ENCODE data around the gene PRDM9.
A peak's percentile ranks its signal among the peaks of the same experiment; 100 is the strongest.
"Not testable (repeated sequence)": the region's sequence is repeated elsewhere in the genome, so short reads cannot be mapped to it uniquely, and the experiment has no call there.

The PRDM9 gene

GRCh38 chr5:23506329-23507236, 826 bp upstream of the PRDM9 start:
- peak overlapping the region; percentile 69; the same call in 1 of the 2 replicates for H3K9ac ChIP-seq (ENCODE audit: low read depth, low read length)

DNA sequence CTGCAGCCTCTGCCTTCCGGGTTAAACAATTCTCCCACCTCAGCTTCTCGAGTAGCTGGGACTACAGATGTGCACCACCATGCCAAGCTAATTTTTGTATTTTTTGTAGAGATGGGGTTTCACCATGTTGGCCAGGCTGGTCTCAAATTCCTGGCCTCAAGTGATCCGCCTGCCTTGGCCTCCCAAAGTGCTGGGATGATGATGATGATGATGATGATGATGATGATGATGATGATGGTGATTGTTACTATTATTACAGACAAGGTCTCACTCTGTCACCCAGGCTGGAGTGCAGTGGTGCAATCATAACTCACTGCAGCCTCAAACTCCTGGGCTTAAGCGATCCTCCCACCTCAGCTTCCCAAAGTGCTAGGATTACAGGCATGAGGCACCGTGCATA, 3.0 kb downstream of the PRDM9 start:
- not testable (repeated sequence) for H3K36me3 ChIP-seq (ENCODE audit: insufficient read depth, low read length)

More at GRCh38 chr5:23506329-23507236, 826 bp upstream of the PRDM9 start:
- Histone ChIP-seq H3K9me3 (ENCODE audit: control insufficient read depth, insufficient read depth, low read length) (no peaks in the 10 kb centered on the region), H3K4me1 (ENCODE audit: insufficient read depth, low read length) (no peaks in the 10 kb centered on the region), H3K36me3 (ENCODE audit: insufficient read depth, low read length) (no peaks in the 10 kb centered on the region)

GRCh38 chr5:23522553-23522952, 15.1 kb downstream of the PRDM9 start:
- Histone ChIP-seq H3K4me1 (ENCODE audit: insufficient read depth, low read length) (no peaks in the 10 kb centered on the region), H3K9me3 (ENCODE audit: control insufficient read depth, insufficient read depth, low read length) (no peaks in the 10 kb centered on the region), H3K9ac (ENCODE audit: low read depth, low read length) (no peak overlapping the region), H3K36me3 (ENCODE audit: insufficient read depth, low read length) (no peaks in the 10 kb centered on the region)

More for the DNA sequence above, 3.0 kb downstream of the PRDM9 start:
- not testable (repeated sequence) for H3K4me1 ChIP-seq (ENCODE audit: insufficient read depth, low read length); H3K9ac ChIP-seq (ENCODE audit: low read depth, low read length); H3K9me3 ChIP-seq (ENCODE audit: control insufficient read depth, insufficient read depth, low read length)

DNA sequence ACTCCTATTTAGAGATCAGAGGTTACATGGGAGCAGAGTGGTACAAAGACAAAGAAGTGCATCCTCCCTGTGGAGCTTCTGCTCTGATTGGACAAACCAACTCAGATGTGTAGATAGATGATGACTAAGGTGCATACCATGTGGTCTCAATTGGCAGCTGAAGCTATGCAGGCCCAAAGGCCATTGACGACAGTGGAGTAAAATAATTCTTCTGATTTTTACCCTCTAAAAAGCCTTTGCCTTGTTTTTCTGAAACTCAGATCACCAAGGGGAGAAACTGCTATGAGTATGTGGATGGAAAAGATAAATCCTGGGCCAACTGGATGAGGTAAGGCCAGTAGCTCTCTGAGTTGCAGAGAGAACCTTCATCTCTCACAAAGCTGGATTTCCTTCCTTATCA, 15.6 kb downstream of the PRDM9 start:
- no peak overlapping the region for H3K9ac ChIP-seq (ENCODE audit: low read depth, low read length)
- no peaks in the 10 kb centered on the region for H3K4me1 ChIP-seq (ENCODE audit: insufficient read depth, low read length)
- no peaks in the 10 kb centered on the region for H3K36me3 ChIP-seq (ENCODE audit: insufficient read depth, low read length)
- H3K9me3 ChIP-seq (ENCODE audit: control insufficient read depth, insufficient read depth, low read length) = no peaks in the 10 kb centered on the region

- no peaks in the 10 kb centered on the region for H3K36me3 ChIP-seq (ENCODE audit: insufficient read depth, low read length)
- no peak overlapping the region for H3K9ac ChIP-seq (ENCODE audit: low read depth, low read length)
- no peaks in the 10 kb centered on the region for H3K9me3 ChIP-seq (ENCODE audit: control insufficient read depth, insufficient read depth, low read length)
- H3K4me1 ChIP-seq (ENCODE audit: insufficient read depth, low read length) = no peaks in the 10 kb centered on the region
Observed at GRCh38 chr5:23523998-23524397, 16.6 kb downstream of the PRDM9 start.

- H3K36me3 ChIP-seq (ENCODE audit: insufficient read depth, low read length) = no peaks in the 10 kb centered on the region
- H3K9me3 ChIP-seq (ENCODE audit: control insufficient read depth, insufficient read depth, low read length) = no peaks in the 10 kb centered on the region
- peaks cover 5% of the 10 kb centered on the region; the same call in 1 of the 2 replicates for H3K4me1 ChIP-seq (ENCODE audit: insufficient read depth, low read length)
- no peak overlapping the region for H3K9ac ChIP-seq (ENCODE audit: low read depth, low read length)
Observed at GRCh38 chr5:23525751-23526150, 18.3 kb downstream of the PRDM9 start.

GRCh38 chr5:23526616-23527015, 19.2 kb downstream of the PRDM9 start:
- H3K9me3 ChIP-seq (ENCODE audit: control insufficient read depth, insufficient read depth, low read length); H3K4me1 ChIP-seq (ENCODE audit: insufficient read depth, low read length): not testable (repeated sequence)

DNA sequence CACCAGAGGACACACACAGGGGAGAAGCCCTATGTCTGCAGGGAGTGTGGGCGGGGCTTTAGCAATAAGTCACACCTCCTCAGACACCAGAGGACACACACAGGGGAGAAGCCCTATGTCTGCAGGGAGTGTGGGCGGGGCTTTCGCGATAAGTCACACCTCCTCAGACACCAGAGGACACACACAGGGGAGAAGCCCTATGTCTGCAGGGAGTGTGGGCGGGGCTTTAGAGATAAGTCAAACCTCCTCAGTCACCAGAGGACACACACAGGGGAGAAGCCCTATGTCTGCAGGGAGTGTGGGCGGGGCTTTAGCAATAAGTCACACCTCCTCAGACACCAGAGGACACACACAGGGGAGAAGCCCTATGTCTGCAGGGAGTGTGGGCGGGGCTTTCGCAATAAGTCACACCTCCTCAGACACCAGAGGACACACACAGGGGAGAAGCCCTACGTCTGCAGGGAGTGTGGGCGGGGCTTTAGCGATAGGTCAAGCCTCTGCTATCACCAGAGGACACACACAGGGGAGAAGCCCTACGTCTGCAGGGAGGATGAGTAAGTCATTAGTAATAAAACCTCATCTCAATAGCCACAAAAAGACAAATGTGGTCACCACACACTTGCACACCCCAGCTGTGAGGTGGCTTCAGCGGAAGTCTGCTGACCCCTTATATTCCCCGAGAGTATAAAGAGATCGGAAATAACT, 20.0 kb downstream of the PRDM9 start:
- H3K4me1 ChIP-seq (ENCODE audit: insufficient read depth, low read length); H3K9me3 ChIP-seq (ENCODE audit: control insufficient read depth, insufficient read depth, low read length); H3K9ac ChIP-seq (ENCODE audit: low read depth, low read length); H3K36me3 ChIP-seq (ENCODE audit: insufficient read depth, low read length): not testable (repeated sequence)

More at GRCh38 chr5:23526616-23527015, 19.2 kb downstream of the PRDM9 start:
- not testable (repeated sequence) for H3K9ac ChIP-seq (ENCODE audit: low read depth, low read length); H3K36me3 ChIP-seq (ENCODE audit: insufficient read depth, low read length)

DNA sequence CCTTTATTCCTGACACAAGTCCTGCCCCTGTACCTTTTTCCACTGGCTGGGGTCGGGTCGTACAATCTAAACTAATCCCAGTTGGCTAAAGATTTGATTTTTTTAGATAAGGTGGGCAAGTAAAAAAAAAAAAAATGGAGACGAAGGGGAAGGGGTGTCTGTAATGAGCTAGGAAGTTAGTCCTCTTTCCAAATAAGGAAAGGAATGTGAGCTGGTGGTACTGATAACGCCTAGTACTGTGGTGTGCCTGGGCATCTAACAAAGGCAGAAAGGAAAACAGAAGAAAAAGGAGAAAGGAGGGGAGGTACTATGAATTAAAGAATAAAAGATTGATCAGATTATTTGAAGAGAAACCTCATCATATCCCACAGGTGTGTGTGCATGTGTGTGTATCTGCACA, 21.3 kb downstream of the PRDM9 start:
- Histone ChIP-seq H3K9me3 (ENCODE audit: control insufficient read depth, insufficient read depth, low read length) (no peaks in the 10 kb centered on the region), H3K36me3 (ENCODE audit: insufficient read depth, low read length) (no peaks in the 10 kb centered on the region), H3K9ac (ENCODE audit: low read depth, low read length) (no peak overlapping the region), H3K4me1 (ENCODE audit: insufficient read depth, low read length) (peaks cover 5% of the 10 kb centered on the region; the same call in 1 of the 2 replicates)

GRCh38 chr5:23530571-23530970, 23.2 kb downstream of the PRDM9 start:
- H3K9ac ChIP-seq (ENCODE audit: low read depth, low read length) = no peak overlapping the region
- H3K4me1 ChIP-seq (ENCODE audit: insufficient read depth, low read length) = peaks cover 5% of the 10 kb centered on the region; the same call in 1 of the 2 replicates
- H3K36me3 ChIP-seq (ENCODE audit: insufficient read depth, low read length) = no peaks in the 10 kb centered on the region
- H3K9me3 ChIP-seq (ENCODE audit: control insufficient read depth, insufficient read depth, low read length) = no peaks in the 10 kb centered on the region

DNA sequence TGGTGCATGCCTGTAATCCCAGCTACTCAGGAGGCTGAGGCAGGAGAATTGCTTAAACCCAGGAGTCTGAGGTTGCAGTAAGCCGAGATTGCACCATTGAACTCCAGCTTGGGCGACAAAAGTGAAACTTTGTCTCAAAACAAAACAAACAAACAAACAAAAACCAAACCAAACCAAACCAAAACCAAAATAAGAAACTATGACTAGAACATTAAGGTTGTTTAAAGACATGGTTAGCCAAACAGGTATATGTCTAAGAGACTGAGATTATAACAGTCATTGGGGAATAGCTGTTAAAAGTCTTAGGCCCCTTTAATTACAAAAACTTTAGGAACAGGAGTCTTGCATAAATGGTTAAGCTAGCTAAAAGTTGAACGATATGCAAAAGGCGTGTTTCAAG, 63.6 kb downstream of the PRDM9 start:
- Histone ChIP-seq H3K9me3 (ENCODE audit: control insufficient read depth, insufficient read depth, low read length) (no peaks in the 10 kb centered on the region), H3K9ac (ENCODE audit: low read depth, low read length) (no peak overlapping the region), H3K4me1 (ENCODE audit: insufficient read depth, low read length) (no peaks in the 10 kb centered on the region), H3K36me3 (ENCODE audit: insufficient read depth, low read length) (no peaks in the 10 kb centered on the region)
